NCI-H146 (cell line): ENCODE results near the gene CLEC2L.
"Not testable (repeated sequence)": the region's sequence is repeated elsewhere in the genome, so short reads cannot be mapped to it uniquely, and the experiment has no call there.

ENCODE experiments used
- DNase-seq: peaks from one replicate; lab custom pipeline; 2025; lab: John Stamatoyannopoulos, UW

Gene CLEC2L

DNA sequence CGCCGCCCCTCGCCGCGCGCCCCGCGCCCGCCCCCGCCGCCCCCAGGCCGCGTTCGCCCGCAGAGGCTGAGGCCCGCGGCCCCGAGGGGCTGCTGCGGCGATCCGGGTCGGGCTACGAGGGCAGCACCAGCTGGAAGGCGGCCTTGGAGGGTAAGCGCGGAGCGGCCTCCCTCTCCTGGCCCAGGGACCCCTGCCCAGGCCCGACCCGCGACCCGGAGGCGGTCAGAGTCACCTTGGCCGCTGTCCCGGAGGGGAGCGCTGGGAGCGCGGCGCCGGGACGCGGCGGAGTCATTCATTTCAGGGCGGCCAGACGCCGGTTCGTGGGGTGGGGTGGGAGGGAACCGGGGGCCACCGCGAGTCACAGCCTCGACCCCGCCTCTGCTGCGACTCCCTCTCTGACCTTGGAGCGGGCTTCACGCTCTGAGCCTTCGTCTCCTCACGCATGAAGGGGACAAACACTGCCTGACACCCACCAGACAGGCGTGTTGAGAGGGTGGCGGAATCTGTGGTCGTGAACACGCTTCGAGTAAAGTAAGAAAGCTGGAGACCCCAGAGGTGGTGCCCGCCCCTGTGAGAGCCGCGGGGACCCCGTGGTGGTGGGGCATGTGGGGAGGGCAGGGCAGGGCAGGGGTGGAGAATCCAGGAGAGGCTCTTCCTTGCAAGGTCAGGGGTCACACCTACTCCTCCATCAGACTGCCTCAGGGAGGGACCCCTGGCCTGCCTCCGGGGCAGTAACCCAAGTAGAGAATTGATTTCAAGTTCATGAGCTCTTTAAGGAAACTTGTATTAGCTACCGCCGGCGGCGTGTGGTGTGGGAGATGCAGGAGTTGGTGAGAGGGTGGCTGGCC lies 707 bp downstream of the CLEC2L start:
- no peak for DNase-seq

DNA sequence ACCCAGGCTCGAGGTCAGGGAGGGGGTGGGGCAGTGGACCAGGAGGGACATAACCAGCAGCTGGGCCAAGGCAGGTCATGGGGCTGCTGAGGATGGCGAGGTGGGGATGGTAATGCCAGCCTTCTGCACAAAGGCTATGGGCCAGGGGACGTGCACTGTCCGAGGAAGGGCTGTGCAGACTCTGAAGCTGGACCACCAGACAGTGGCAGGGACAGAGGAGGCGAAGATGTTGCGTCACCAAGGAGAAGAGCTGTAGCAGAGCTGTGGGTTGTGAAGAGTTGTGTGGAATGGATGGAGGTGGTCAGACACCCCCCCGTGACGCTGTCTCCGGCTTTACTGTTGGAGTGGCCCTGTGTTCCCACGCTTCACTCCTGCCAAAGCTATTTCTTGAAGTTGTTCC lies 1.8 kb downstream of the CLEC2L start:
- DNase-seq: no peak

DNA sequence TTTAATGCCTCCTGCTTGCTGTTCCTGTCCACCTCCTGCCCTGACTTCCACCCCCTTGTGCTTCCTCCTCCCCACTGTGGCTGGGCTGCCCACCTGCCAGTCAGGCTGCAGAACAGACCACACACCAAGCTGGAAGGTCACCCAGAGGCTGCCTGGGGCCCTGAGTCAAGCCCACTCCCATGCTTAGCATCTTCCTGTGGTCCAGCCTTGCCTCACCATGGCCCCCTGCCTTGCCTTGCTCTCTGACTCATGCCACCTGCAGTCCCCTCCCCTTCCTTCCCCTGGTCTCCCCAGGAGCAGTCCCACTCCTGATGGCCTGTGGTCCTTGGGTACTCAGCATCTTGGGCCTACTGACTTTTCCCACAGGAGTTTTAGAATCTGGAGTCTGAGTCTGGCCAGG lies 2.3 kb downstream of the CLEC2L start:
- no peak for DNase-seq

DNA sequence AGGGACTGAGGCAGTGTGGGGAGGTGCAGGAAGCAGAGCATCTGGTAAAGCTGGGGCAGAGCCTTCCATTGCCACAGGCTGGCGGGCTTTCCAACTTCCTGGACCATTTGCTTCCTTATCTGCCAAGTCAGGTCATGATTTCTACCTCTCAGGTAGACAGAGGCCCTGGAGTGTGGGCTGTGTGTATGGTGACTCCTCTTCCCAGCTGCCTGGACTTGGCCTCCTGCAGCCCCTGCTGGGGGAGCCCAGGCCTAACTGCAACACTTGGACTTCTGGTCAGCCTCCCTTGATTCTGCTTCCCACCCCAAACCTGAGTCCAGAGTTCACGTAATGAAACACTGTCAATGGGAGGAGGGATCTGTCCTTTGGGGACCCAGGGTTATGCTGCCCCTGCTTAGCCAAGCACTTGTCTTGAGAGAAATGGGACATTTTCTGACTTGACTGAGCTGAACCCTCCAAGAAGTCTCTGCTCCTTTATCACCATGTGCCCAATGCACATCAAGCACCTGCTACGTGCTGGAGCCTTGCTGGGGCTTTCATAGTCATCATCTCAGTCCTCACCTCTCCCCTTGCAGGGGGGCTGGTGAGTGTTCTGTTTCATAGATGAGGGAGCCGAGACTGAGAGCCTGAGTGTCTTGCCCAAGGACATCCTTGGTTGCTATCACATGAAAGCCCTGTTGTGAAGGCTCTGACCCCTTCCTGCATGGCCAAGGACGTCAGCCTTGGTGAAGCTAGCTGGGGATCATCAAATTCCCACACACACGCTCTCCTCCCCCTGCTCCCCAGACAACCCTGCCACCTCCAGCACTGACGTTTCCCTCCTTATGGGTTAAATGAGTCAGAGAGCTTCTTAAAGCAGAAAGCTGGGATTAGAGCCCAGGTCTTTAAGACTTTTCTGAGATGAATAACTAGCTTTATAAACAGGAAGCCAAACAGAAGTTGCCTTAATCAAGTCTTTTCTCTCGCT lies 3.4 kb downstream of the CLEC2L start:
- no peak for DNase-seq

DNA sequence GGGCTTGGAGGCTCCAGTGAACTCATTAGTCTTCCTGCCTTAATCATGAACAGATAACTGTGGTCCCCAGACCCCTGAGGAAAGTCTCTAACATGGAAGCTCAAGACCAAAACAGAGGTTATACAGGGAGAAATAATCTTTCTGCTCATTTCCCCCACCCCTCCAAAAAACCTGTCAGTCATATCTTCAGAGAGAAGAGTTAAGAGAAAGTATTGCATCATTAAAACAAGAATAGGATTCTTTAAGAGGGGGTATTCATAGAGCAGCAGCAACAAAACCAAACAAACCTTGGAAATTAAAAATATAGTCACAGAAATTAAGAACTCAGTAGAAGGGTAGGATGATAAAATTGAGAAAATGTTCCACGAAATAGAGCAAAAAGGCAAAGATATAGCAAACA lies 7.6 kb downstream of the CLEC2L start:
- no peak for DNase-seq

DNA sequence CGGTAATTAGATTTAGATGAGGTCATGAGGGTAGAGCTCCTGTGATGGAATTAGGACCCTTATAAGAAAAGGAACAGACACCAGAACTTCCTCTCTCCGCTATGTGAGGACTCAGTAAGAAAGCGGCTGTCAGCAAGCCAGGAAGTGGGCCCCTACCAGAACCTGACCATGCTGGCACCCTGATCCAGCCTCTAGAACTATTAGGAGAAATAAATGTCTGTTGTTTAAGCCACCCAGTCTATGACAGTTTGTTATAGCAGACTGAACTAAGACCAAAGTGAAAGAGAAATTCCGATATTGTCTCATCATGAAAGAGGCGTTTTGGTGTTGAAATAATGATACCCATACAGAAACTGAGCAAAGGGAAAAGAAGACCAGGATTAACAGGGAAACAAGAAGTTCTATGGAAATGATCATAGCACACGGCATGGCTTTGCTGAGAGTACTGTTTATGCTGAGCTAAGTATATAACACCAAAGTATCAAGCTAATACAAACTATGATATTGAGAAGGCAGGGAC lies 9.2 kb downstream of the CLEC2L start:
- no peak for DNase-seq

DNA sequence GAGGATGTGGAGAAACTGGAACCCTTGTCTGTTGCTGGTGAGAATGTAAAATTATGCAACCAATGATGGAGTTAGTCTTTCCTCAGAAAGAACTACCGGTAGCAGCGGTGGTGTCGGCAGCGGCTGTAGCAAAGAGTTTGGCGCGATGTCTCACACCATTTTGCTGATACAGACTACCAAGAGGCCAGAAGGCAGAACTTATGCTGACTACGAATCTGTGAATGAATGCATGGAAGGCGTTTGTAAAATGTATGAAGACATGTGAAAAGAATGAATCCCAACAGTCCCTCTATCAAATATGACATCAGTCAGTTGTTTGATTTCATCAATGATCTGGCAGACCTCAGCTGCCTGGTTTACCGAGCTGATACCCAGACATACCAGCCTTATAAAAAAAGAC lies 10.6 kb downstream of the CLEC2L start:
- no peak for DNase-seq

DNA sequence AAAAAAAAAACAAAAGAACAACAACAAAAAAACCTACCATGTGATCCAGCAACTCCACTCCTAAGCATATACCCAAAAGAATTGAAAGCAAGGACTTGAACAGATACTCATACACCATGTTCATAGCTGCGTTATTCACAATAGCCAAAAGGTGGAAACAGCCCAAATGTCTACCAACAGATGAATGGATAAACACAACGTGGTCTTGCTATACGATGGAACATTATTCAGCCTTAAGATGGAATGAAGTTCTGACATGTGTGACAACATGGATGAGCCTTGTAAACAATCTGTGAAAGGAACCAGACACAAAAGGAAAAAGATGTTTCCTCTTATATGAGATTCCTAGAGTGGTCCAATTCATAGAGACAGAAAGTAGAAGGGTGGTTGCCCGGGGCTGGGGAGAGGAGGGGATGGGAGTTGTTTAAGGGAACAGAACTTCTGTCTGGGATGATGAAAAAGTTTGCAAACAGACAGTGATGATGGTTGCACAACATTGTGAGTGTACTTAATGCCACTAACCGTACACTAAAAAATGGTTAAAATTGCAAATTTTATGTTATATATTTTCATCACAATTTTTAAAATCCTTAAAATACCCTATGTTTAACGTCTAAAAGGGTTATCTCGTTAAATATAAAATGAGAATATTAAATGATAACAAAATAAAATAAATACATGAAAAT lies 11.6 kb downstream of the CLEC2L start:
- no peak for DNase-seq

DNA sequence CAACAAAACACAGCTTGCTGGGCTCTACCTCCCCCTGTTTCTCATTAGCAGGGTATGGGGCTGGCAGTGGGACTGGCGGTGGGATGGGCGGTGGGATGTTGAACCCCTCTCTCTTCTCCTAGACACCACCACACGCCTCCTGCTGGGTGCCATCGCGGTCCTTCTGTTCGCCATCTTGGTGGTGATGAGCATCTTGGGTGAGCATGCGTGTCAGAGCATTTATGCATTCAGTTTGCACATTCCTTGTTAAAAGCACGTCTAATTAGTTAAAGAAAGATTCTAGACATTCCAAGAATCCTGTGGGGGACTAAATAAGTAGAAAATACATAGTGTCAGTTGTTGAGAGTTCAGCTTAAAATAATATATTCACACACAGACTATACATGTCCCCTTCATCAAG lies 12.7 kb downstream of the CLEC2L start:
- no peak for DNase-seq

DNA sequence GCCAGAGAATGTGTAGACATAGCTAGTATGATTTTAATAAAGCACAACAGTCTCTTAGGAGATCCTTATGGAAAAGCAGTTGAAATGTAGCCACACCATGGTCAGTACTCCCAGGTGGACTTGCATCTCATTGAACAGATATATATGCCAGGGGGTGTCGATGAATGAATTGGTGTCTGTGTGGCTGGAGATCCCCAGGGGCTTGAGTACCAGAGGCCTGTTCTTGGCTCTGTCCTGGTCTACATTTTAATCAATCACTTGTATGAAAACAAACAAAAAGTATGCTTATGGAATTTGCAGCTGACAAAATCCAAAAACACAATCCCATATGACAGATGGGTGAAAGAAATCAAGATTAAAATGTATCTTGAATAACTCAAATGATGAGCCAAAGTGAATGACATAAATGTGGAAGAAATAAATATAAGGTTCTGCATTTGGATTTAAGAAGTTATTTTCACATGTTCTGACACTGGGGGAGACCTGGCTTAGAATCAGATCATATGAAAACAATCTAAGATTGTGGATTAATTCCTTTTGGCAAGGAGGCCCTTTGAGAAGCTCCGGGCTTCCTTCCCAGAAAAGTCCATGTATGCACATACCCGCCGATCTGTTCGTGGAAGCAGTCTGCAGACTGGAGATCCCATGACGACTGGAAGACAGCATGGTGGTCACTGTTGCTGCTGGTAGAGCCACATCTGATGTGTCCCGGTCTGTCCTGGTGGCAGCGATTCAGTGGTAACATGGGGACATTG lies 15.6 kb downstream of the CLEC2L start:
- DNase-seq: no peak

DNA sequence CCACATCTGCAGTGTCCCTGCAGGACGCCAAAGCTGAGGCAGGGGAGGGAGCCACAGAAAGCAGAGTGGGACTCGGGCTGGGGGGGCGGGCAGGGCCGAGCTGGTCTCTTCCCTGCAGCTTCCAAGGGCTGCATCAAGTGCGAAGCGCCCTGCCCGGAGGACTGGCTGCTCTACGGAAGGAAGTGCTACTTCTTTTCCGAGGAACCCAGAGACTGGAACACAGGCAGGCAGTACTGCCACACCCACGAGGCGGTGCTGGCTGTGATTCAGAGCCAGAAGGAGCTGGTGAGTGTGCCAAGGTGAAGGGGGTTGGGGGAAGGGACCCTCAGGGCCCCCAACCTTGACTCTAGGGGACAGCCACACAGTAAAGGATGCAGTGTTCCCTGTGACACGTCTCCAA lies 16.7 kb downstream of the CLEC2L start:
- DNase-seq: no peak

DNA sequence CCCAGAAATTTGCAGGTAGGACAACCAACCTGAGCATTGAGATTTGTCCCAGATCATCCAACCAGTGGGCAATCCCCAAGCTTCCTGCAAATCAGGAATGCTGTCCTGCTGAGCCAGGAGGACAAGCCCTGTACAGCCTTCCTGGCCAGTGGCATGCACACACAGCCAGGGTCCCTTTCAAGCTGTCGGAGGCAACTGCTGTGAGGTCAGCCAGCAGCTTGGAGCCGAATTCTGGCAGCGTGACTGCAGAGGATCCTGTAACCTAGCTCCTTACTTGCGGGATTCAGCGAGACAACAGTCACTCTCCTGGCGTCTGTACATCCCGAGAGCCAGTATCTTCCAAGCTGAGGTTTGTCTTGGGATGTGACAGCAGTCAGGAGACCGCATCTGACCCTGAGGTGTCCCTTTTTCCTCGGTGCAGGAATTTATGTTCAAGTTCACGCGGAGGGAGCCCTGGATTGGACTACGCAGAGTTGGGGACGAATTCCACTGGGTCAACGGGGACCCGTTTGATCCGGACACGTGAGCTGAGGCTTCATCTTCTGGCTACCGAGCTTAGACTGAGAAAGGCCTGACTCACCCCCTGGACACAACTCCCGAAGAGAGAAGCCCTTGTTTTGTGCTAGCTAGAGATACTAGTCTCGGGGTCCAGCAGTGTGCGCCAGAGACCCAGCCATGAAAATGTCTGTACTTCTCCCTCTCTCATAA lies 18.3 kb downstream of the CLEC2L start:
- no peak for DNase-seq

DNA sequence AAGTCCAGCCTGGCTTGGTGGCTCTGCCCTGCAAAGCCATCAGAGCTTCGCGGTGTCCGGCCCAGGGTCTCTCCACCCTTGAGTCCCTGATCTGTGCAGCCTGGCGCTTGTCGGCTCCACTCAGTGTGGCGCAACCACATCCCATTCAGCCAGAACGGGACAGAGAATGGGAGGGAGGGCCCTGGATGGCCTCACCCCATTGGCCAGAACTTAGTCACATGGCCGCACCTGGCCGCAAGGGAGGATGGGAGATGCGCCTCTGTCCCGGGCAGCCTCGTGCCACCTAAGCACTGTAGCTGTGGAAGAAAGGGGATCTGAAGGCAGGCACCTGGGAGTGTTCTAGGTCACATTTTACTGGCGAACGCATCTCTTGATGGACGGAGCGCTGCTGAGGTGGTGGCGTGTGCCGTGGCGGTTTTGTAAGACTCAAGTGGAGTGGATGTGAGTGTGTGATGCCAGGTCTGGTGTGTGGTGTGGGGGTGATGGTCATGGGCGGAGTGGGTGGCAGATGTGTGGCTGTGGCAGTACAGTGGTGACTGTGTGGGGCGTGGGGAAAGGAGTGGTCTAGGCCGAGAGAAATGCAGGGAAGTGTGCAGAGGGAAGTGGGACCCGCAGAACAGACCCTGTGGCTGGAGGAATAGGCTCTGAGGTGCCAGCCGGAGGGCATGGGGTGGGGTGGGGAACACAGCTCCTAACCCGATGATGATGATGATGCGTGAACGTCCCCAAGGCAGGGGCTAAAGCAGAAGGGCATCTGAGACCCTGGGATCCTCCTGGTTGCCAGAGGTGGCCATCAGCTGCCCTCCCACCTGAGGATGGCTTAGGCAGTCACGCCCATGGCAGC lies 19.0 kb downstream of the CLEC2L start:
- DNase-seq: no peak

DNA sequence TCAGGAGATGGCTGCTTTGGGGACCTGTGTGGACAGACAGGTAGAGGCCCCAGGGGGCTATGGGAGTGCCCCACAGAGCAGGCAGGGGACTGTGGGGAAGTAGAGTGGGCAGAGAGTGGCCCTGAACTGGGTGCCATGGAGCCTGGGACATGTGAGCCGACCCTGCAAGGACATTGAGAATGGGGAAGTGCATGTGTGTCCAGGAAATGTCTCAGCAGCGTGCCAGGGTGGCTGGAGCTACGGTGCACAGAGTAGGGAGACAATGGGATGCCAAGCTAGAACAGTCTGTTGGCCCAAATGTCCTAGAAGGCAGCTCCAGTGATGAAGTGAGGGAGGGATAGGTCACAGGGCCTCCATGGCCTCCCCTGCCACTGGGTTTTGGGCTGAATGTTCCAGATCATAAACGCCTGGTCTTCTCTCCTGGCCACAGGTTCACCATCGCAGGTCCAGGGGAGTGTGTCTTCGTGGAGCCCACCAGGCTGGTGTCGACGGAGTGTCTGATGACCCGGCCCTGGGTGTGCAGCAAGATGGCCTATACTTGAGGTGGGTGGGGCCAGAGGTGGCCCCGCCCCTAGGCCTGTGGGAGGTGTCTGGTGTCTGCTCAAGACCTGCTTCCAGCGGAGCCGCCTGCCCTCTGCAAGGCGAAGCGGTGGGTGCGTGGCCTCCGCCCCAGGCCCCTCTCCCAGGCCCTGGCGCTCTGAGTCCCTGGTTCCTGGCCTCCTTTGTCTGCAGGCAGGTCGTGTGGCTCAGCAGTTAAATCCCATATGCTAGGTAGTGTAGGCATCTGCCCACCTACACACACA lies 20.5 kb downstream of the CLEC2L start:
- no peak for DNase-seq

DNA sequence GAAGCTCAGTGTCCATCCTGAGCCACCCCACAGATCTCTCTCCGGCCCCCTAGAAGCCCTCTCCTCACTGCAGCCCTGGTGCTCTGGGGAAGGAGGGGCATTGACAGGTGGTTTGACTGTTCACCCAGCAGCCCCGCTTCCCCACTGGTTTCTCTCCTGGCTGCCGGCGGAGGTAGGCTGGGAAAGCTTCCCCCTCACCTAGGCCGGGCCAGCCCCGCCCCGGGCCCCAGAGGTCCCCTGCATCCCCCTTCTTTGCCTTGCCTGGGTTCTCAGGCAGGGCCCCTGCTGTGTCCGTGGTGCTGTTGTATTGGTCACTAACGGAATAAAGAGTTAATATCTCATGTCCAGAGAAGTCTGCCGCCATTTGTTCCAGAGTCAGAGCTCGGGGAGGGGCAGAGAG lies 21.2 kb downstream of the CLEC2L start:
- no peak for DNase-seq

DNA sequence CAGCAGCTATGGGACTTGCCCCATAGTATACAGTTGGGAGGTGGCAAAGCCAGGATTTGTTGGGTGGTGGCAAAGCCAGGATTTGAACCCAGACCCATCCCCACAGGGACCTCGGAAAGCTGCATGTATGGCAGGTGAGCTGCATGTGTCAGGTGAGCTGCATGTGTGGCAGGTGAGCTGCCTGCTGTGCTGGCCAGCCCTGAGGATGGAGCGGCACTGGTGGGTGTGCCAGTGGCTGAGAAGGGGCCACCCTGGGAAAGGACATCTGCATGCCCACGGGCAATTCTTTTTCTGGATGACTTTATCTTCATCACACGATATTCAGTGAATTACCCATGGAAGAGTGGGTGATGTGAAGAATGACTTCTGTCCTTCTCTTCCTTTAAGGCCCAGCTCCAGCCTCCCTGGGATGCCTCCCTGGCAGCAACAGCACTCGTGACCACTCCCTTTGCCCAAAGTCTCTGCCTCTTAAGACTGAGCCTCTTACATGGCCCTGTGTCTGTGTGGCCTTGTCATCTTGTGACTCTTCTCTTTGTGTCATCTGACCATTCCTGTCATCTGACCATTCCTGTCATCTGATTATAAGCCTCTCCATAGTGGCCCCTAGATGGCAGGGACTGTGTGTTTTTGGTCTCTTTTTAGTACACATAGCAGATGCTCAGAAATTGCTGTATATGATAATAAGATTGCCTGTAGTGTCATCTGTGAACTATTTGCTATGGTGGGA lies 25.0 kb downstream of the CLEC2L start:
- no peak for DNase-seq

DNA sequence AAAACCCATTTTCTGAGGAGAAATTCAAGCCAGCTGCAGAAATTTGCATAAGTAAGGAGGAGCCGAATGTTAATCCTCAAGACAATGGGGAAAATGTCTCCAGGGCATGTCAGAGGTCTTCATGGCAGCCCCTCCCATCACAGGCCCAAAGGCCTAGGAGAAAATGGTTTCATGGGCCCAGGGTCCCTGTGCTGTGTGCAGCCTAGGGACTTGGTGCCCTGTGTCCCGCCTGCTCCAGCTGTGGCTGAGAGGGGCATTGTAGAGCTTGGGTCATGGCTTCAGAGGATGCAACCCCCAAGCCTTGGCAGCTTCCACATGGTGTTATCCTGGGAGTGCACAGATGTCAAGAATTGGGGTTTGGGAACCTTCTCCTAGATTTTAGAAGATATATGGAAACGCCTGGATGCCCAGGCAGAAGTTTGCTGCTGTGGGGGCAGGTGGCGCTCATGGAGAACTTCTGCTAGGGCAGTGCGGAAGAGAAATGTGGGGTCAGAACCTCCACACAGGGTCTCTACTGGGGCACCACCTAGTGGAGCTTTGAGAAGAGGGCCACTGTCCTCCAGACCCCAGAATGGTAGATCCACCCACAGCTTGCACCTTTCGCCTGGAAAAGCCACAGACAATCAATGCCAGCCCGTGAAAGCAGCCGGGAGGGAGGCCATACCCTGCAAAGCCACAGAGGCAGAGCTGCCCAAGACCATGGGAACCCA lies 30.7 kb downstream of the CLEC2L start:
- not testable (repeated sequence) for DNase-seq
